Measurements from ENCODE around the gene CD84.
"Not testable (repeated sequence)": the region's sequence is repeated elsewhere in the genome, so short reads cannot be mapped to it uniquely, and the experiment has no call there.

CD84 gene

GRCh38 chr1:160579216-160579701 lies at the start of gene CD84:
TSS of gene CD84 (minus strand) at chr1:160579496. CDS start at chr1:160579437, 59 bp downstream.
- no peak for DNase-seq

- DNase-seq = no peak
Measured at GRCh38 chr1:160628799-160629263, 49.5 kb upstream of the CD84 start.

GRCh38 chr1:160627677-160628289 lies 48.5 kb upstream of the CD84 start:
- DNase-seq = not testable (repeated sequence)

- DNase-seq = no peak
Measured at GRCh38 chr1:160626509-160627342, 47.4 kb upstream of the CD84 start.

GRCh38 chr1:160625725-160626498 lies 46.6 kb upstream of the CD84 start:
- DNase-seq = no peak

GRCh38 chr1:160625321-160625720 lies 46.0 kb upstream of the CD84 start:
- no peak for DNase-seq

GRCh38 chr1:160624464-160624863 lies 45.2 kb upstream of the CD84 start:
- DNase-seq = no peak

GRCh38 chr1:160623862-160624261 lies 44.6 kb upstream of the CD84 start:
- no peak for DNase-seq

- no peak for DNase-seq
Measured at GRCh38 chr1:160623227-160623633, 43.9 kb upstream of the CD84 start.

GRCh38 chr1:160622501-160623226 lies 43.4 kb upstream of the CD84 start:
- no peak for DNase-seq

- DNase-seq = no peak
Measured at GRCh38 chr1:160621633-160622413, 42.5 kb upstream of the CD84 start.

- no peak for DNase-seq
Measured at GRCh38 chr1:160620942-160621632, 41.8 kb upstream of the CD84 start.

GRCh38 chr1:160619742-160620277 lies 40.5 kb upstream of the CD84 start:
- DNase-seq = no peak

GRCh38 chr1:160618763-160619274 lies 39.5 kb upstream of the CD84 start:
- DNase-seq = no peak

GRCh38 chr1:160618327-160618726 lies 39.0 kb upstream of the CD84 start:
- DNase-seq = no peak

GRCh38 chr1:160615660-160616059 lies 36.4 kb upstream of the CD84 start:
- no peak for DNase-seq

GRCh38 chr1:160614410-160614809 lies 35.1 kb upstream of the CD84 start:
- DNase-seq = no peak

GRCh38 chr1:160612613-160613218 lies 33.4 kb upstream of the CD84 start:
- no peak for DNase-seq

- DNase-seq = no peak
Measured at GRCh38 chr1:160610569-160611242, 31.4 kb upstream of the CD84 start.

- DNase-seq = no peak
Measured at GRCh38 chr1:160608941-160609340, 29.6 kb upstream of the CD84 start.

All from NCI-H187 (cell line).